ENCODE measurements around the gene B3GNT5.
A peak's percentile ranks its signal among the peaks of the same experiment; 100 is the strongest.

B3GNT5 gene

DNA sequence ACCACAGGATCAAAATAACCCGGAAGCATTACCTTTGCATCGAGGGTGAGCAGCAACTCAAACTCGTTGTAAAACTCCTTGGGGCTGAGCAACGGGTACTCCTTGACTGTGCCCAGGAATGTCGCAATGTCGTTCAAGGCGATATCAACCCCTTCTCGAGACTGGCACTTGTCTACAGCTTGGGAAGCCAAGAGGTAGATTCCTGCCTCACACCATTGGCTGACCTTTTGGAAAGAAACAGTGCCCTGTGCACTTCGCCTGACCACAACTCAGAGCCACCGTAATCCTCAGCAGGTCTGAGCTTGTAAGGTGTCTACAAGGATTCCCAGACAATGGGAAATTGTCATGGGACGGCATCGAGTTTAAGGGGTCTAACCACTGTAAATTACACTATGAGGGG lies 43.9 kb downstream of the B3GNT5 start:
- DNase-seq = no peak

DNA sequence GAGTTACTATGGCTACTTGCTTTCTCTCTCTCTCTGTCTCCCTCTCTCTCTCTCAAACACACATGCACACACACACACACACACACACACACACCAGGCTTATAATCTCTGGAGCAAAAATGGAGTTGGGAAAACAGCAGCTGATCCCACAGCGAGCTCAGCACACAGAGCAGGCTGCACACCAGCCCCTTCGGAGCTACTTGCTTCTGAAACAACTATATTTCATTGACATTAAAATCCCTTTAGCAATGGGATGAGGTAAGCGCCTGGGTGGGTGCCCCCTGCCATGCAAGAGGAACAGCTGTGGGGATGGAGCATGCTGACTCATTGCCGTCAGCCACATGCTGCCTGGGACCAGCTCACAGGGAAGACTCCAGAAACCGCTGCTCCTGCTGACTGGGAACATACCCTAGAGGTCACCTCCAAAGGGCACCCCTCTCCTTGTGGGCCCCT lies 45.7 kb downstream of the B3GNT5 start:
- no peak for DNase-seq

DNA sequence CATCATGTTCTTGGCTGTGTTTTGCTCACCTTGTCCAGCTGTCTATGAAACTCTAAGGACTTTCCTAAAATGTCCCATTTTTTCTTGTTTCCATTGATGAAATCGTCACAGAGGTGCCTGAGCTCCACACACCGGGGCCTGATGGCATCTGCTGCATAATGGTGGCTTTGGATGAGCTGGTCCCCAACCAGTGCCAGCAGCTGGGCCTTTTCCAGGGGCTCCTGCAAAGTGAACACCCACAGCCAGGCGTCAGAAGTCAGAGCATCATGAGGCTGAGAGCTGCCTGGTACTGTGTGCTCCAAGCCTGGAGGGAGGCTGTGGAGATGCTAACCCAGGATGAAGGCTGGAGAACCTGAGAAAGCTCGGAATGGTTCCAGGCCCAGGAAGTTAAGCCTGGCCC lies 46.9 kb downstream of the B3GNT5 start:
- DNase-seq = no peak

DNA sequence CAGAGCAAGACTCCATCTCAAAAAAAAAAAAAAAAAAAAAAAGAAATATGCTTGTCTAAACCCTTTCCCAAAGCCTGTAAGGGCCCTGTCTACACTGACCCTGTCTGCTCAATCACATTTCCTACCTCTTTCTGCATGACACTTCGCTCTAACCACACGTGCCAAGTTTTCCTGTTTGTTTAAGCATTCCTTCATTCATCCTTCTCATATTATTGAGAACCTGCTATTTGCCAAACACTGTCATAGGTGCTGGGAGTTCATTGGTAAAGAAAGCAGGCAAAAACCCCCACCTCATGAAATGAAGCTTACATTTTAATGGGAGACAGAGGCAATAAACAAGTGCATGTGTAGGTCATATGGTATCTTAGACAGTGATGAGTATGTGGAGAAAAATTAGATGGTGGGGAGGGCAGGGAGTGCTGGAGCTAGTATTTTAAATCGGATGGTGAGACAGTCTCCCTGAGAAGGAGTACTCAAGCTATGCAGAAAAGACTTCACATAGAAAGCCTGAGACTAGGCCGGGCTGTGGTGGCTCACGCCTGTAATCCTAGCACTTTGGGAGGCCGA lies 48.0 kb downstream of the B3GNT5 start:
- no peak for DNase-seq

DNA sequence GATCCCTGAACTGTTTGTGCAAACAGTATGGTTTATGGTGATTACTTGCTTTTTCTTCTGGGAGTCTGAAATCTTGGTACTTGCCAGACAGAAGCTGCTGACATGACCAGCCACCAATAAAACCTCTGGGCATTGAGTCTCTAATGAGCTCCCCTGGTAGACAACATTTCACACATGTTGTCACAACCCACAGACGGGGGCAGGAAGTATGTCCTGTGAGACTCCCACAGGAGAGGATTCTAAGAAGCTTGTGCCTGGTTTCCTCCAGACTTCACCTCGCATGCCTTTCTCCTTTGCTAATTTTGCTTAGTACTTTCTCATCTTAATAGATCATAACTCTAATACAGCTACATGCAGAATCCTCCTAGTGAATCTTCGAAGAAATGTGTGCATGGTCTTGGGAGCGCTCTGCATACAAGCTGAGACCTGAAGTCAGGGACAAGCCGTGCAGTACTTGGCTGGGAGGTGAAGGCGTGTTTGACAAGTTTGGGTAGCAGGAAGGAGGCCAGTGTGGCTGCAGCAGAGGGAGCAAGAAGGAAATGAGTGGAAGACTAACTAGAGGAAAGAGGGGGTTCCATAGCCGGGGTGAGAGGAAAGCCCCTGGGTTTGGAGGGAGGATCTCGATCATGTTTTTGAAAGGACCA lies 49.0 kb downstream of the B3GNT5 start:
- DNase-seq = no peak

DNA sequence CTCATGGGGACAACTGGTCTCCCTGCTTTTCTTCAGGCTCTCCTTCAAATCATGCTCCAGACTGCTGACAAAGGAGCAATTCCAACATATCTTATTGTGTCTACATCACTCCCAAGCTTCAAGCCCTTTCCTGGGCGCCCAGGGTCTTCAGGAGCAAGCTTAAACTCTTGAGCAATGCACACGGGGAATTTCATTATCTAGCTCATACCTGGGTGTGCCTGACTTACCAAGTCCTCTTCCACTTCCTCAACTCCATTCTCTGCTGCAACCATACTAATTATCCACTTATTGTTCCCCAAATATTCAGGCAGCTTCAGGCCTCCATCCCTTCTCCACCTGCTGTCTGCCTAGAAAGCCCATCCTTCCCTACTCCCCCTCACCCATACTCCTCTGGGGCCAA lies 50.6 kb downstream of the B3GNT5 start:
- no peak for DNase-seq

DNA sequence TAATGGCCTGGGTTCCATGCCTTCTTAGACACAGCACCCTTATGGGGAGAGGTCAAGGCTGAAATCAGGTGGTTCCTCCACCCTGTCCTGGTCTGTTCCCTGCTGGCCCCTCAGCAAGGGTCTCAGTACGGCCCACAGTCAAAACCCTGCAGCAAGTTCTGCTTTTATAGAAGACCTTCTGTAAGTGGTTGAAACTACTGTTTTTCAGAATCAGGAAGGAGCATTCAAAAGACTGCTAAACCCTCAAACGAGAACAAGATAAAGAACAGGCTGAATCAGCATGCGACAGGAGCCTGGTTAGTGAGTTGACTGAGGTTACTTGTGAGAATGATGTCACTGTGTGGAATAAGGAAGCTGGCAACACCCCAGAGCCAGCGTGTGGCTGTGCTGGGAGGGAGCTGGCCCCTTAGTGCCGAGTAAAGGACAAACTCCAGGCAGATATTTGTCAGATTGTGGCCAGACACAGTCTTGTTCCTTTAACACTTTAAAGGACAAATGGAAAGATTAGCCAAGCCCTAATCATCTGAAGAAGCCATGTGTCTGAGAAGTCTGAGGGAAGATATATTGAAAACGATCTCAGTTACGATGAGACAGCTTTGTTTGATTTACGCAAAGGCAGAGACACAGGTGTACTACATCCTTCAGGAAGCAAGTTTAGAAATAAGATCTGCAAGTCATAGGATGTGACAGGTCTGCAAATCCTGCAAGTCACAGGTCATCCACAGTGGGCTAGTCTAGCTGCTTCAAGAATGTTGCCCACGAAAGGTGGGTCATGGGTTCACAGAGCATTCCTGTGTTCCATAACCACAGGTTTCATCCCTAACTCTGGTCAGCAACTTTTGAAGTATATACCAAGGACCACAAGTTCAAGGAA lies 54.0 kb downstream of the B3GNT5 start:
- peak; percentile 16 for DNase-seq

DNA sequence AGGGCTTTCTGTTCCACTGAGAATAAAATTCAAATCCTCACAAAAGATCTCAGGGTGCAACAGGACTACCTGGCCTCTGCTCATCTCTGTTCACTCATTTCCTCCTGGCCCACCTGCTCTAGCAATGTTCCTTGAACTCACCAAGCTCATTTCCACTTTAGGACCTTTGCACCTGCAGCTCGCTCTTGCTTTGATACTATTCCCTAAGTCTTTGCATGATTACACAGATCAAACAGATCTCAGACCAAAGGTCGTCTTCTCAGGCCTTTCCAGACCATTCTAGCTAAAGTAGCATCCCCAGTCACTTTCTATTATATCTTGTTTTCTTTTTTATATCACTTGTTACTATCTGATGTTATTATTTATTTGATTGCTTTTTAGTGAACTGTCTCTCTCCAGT lies 54.7 kb downstream of the B3GNT5 start:
- no peak for DNase-seq

DNA sequence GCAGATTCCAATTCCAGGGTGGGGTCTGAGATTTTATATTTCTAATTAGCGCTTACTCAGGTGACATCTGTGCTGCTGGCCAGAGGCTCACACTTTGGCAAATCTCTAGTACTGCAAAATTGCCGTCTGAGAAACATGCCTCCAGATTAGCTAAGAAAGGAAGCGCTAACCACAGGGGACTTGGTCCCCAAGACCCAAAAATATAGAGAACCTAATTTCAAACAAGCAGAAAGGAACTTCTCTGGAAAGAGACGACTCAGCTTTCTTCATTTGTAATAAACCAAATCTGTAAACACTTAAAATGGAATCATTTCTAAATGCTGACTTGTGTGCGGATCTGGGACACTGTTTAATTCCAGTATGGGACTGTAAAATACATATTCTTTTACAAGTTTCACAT lies 55.7 kb downstream of the B3GNT5 start:
- no peak for DNase-seq

DNA sequence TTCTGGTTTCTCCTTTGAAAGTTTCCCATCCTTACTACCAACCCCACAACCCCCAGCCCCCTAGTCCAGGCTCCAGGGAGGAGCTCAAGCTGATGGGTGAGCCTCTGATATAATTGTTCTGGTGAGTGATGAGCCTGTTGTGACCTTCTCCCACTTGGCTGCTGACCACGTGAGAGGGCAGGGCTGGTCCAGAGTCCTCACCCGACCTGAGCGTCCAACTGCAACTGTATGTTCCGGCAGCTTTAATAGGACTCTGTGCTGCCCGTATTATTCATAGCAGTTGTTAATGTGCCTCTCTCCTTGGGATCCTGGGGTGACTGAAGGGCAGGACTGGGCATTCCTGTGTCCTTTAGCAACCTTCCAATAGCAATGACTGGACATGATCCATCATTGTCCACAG lies 56.2 kb downstream of the B3GNT5 start:
- no peak for DNase-seq

DNA sequence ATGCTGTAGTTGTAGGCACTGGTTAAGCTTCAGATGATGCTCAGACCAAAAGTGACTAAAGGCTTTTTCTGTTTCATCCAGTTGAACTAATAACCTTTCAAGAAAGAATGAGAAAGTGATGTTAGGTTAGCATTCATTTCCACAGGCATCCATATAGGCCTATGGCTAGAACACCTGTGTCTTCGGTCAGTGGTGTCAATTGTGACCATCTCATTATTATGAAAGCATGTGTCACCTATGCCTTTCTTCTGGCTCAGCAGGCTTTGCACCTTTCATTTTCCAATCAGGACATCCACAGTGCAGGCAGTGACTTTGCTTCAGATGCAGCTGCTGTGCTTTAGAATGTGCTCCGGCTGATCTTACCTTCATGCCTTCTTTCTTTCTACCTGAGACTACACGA lies 57.9 kb downstream of the B3GNT5 start:
- DNase-seq = no peak

DNA sequence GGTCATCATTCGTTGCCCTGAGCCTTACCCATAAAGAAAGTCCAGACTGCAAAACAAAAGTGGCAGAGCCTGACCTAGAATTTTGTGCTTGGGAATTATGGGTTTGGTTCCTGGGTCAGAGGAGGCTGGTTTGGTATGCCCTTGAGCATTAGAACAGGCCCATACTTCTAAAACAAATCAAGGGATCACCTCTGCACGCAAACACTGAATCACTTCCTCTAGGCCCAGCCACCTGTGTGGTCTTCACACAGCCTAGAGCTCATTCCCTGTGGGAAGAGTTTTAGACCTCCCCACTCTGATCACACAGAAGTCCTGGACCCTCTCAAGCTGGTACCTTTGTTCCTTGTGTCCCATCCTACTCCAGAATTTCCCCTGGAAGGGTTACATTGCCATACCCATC lies 59.4 kb downstream of the B3GNT5 start:
- no peak for DNase-seq

DNA sequence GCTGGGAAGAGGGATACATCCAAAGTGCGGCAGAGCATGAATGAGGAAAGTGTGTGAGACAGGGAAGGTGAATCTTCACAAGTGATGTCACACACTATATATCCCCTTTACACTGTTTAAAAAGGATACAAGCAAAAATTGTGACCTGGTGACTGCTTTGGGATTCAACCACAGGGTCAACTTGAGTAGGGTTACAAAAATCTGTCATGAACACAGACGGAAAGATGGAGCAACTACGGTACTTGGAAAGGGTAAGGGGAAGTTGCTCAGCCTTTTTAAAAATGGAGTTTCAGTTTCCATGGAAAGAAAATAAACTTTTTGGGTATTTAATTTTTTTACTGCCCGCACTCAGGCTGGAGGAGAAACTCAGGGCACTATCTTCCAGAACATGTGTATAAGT lies 60.3 kb downstream of the B3GNT5 start:
- no peak for DNase-seq

DNA sequence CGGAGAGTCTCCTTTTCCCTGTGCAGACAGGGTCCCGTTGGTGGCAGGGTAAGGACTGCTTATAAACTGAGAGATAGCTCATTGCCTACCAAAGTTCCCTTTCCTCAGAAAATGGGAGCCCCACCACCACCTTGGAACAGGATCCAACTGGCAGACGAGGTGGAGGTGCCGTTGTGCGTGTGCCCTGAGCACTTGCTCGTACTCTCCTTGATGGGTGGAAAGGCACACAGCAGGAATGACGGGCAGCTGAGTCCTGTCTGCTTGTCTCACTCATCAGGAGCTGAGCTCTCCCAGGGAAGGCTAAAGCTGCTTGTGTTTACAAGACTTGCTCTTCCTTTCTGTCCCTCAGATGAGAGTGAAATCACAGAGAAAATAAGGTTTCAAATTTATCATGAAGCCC lies 60.7 kb downstream of the B3GNT5 start:
- DNase-seq = no peak

DNA sequence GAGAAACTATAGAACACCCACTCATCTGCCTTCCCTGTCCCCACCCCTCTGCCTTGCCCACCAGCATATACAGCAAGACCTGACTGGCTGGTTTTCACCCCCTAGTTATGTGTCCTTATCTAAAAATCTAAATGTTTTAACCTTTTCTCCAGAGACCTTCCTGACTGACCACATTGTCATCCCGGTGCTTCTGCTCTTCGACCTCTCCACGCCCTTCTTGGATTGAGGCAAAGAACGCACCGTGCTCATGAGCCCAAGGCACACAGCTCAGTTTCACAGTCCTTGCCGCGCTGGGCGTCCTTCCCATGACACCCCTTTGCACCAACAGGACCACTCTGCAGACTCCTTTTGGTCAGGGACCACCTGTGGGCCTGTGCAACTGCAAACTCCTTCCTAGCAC lies 62.7 kb downstream of the B3GNT5 start:
- DNase-seq = no peak

DNA sequence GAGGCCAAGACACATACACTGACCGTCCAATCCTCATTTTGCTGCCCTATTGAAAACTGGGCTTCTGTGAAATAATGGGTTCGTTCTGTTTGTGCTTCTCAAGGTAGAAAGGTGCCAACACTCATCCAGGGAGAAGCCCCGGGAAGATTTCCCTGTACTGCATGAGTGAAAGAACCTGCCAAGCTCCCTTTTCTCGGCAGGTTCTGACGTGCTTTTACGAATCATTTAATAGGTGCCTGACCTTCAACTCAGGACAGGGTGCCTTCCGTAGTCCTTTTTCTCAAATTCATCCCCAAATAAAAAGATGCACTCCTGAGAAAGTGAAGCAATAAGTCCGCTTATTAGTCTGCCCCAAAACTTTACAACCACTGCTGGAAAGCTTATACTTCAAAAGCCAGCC lies 64.2 kb downstream of the B3GNT5 start:
- DNase-seq = no peak

DNA sequence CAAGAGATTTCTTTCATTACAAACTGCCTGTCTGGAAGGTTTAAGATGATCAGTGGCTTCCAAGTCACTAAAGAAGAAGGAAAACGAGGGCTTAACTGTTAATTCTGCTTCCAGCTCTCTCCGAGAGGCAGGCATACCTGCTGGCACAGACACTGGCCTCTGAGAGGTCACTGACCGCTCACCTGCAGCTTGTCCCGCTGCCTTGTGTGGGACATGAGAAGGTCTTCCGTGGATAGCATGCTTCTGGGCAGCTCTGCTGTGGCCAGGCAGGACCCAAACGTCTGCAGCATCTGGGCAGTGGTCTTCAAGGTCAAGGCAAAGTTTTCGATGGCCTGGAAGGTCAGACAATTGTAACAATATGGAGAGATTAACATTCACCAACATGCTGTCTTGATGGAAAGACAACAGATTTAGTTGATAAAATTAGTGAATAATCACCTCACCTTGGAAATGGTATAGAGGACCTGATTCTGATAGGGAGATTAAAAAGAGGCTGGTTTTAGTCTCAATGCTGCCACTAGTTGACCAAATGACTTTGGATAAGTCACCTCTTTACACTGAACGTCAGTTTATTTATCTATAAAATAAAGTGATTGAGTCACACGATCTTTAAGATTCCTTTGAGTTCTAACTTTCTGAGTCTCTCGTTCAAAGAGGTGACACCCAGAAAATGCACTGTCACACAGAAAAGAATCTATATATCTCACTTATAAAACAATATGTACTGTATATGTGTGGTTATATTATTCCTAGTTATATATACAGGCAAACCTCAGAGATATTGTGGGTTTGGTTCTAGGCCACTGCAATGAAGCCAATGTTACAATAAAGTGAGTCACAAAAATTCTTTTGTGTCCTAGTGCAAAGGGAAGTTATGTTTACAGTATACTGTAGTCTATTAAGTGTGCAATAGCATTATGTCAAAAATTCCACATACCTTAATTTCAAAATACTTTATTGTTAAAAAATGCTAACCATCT lies 65.1 kb downstream of the B3GNT5 start:
- DNase-seq = no peak

DNA sequence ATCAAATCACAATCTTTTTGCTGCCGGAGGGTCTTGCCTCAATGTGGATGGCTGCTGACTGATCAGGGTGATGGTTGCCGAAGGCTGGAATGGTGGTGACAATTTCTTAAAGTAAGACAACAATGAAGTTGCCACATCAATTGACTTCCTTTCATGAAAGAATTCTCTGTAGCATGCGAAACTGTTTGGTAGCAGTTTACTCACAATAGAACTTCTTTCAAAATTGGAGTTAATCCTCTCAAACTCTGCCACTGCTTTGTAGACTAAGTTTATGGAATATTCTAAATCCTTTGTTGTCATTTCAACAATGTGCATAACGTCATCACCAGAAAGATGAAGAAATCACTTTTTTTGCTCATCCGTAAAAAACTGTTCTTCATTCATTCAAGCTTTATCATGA lies 65.8 kb downstream of the B3GNT5 start:
- no peak for DNase-seq

DNA sequence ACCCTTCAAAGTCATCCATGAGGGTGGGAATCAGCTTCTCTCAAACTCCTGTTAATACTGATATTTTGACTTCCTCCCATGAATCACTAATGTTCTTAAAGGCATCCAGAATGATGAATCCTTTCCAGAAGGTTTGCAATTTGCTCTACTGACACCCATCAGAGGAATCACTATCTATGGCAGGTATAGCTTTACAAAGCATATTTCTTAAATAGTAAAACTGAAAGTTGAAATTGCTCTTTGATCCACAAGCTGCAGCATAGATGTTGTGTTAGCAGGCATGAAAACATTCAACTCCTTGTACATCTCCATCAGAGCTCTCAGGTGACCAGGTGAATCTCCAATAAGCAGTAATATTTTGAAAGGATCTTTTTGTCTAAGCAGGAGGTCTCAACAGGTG lies 66.3 kb downstream of the B3GNT5 start:
- no peak for DNase-seq
